Hematopoietic multipotent progenitor cell treated with erythropoietin and hydrocortisone succinate and interleukin-3 and kit ligand, for 6 days (in vitro differentiated cells): ENCODE data around the gene ELMOD3.
"Not testable (repeated sequence)": the region's sequence is repeated elsewhere in the genome, so short reads cannot be mapped to it uniquely, and the experiment has no call there.

Source experiments
- DNase-seq: peaks from one replicate; pipeline ENCODE4 v3.0.0-alpha.2; 2015

Gene ELMOD3

DNA sequence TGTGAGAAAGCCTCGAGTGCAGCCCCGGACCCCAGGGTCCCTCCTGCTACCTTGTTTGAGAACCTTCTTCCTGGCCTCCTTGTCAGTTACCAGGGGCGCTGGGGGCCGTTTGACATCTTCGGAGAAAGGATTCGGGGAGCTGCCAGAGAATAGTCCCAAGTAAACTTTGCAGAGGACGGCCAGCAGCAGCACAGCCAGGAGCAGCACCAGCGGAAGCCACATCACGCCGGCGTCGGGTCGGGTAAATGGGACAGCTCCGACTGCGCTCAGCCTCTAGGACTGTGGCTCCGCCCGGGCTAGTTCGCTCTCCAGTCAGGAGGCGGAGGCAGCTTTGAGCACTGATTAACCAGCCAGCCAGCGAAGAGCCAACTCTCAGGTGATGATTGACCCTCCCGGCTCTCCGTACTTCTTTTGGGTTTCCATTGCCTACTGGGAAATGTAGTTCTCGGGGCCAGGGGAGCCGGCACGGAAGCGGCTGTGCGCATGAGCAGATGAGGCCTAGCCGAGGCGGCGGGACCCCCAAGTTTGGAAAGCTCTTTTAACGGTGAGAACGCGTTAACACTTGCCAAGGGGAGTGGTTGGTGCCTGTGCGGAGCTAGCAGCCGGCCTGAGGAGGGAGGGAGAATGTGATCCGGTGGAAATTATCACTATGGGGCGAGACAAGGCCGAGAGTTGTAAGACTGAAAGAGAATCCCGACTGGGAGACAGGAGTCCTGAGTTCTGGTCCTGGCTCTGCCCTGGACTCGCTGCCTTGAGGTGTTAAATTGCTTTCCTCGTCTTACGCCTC, at the start of gene ELMOD3, which contains the start of gene RETSAT:
Gene ELMOD3 (plus strand): TSS at position 484 of the 787 bp plus-strand sequence. CDS start 2,430 bp downstream, outside the sequence.
Gene RETSAT (minus strand): TSS at position 243 of the 787 bp plus-strand sequence. CDS start 21 bp downstream, at position 222.
- peak; percentile 100 for DNase-seq

DNA sequence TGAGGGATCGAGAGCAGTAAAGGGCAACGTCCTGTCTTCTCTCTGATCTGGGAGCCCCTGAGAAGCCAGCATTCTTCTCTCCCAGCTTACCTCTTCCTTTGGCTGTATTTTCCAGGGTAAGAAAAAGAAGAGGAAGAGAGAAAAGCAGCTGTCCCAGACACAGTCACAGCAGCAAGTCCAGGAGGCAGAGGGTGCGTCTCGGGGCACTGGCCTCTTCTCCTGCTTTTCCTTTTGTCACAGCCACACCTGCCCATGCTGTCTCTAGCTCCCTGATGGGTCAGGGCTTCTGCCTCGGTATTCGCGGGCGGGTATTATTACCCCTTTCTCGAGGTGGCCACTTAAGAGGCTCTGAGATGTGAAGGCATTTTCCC, 47.1 kb upstream of the ELMOD3 start:
- DNase-seq, result no peak

DNA sequence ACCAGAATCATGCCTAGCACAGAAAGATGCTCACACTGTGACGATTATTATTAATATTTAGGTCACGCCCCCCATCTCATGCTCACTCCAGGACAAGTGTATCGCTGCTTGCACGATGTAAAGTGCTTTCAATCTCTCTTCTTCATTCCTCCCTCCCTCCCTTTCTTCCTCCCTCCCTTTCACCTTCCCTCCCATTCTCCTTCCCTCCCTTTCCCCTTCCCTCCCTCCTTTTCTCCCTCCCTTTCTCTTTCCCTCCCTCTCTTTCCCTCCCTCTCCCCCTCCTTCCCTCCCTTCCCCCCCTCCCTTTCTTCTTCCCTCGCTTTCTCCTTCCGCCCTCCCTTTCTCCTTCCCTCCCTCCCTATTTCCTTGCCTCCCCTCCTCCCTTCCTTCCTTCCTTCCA, 46.4 kb upstream of the ELMOD3 start:
- DNase-seq, result no peak

DNA sequence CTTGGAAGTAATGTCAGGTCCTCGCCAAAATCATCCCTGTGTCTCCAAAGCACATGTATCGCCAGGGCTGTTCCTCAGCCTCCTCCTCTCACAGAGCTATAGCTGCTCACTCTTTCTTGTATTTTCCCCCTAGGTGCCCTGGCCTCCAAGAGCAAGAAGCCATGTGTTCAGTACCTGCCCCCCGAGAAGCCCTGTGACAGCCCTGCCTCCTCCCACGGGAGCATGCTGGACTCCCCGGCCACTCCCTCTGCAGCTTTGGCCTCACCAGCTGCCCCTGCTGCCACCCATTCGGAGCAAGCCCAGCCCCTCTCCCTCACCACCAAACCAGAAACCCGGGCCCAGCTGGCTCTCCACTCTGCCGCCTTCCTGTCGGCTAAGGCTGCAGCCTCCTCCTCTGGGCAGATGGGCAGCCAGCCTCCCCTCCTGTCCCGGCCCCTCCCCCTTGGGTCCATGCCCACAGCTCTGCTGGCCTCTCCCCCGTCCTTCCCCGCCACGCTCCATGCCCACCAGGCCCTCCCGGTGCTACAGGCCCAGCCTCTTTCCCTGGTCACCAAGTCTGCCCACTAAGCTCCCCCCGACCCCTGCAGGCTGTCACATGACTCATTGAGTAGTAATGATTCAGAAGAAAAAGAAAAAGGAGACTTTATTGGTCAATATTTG, 45.5 kb upstream of the ELMOD3 start:
- no peak for DNase-seq

DNA sequence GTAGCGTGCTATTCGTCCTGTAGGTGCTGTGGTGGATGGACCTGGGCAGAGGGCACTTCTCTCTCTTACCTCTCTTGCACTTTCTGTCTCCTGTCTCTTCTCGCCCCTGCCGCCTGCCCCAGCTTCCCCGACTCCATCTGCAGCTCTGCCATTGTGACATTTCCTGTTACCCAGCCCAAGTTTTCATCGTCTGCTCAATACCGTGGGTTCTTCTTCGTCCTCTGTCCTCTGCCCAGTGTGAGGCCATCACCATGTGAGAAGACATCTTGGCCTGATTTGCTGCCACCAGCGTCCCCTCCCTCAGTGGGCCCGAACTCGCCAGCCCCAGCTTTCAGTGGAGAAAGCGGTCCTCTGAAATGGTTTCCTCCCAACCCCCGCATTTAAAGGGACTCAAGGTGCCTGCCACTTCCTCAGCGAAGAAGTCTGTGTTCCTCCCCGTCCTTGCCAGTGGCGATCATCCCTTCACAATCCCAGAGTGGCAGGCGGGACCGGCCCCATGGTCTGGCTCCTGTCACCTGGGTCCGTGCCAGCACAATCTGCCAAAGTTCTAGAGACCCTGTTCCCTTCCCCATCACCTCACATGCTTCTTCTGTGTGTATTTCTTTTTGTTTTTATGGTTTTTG, 44.8 kb upstream of the ELMOD3 start:
- no peak for DNase-seq

DNA sequence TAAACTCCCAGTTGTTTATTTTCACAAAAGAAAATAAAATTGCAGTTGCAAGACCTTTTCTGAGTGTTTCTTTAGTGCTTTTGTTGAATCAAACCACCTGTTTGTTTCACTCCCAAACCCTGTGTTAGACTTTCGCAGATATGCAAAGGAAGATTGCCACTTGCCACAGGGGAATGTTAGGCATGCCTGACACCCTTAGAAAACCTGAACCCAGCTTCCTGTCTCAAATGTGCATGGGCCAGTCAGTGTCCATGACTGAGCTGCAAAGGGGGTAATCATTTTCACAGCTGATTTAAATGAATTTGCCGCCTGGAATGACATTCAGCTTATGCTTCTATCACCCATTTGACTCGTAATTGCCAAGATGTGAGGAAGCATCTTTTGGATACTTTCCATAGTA, 44.2 kb upstream of the ELMOD3 start:
- DNase-seq, result no peak

DNA sequence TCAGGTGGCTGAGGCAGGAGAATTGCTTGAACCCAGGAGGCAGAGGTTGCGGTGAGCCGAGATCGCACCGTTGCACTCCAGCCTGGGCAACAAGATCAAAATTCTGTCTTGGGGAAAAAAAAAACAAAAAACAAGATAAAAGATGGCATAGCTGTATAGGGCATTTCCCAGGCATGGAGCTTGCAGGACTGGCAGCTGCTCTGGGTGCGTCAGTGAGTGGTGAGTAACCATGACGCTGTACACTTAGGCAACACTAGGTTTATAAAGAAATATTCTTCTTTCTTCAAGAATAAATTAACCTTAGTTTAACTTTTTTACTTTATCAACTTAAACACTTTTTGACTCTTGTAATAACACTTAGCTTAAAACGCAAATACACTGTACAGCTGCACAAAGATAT, 42.2 kb upstream of the ELMOD3 start:
- no peak for DNase-seq

DNA sequence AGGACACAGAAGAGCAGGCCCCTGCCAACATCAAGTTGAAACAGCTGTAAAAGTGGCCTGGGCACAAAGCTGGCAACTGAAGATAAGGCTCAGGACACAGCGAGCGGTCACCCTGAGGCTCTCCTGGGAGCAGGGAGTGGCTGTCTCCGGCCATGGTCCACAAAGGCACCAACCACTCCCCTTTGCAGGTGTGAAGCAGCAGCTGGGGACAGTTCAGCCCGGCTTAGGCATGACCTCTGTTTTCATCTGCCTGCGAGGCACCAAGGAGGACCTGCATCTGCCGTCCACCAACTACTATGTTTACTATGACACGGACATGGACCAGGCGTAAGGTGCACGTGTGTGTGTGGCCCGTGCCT, 39.7 kb upstream of the ELMOD3 start:
- no peak for DNase-seq

DNA sequence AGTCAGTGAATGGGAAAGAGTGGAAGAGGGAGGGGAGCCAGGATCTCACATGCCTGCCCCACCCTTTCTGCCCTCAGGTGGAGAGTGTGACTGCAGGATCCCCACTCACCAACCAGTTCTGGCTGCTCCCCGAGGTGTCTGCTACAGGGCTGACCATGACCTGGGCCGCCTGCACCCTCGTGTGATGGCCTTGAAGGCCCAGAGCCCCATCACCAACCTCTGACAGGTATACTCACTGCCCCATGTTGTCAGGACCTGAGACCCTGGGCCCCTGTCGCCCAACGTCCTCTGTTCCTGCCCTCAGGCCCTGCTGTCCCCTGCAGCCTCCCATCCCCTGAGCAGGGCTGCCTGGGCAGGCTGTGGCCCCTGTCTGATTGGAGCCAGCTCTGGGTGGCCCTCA, 38.6 kb upstream of the ELMOD3 start:
- DNase-seq, result not testable (repeated sequence)

DNA sequence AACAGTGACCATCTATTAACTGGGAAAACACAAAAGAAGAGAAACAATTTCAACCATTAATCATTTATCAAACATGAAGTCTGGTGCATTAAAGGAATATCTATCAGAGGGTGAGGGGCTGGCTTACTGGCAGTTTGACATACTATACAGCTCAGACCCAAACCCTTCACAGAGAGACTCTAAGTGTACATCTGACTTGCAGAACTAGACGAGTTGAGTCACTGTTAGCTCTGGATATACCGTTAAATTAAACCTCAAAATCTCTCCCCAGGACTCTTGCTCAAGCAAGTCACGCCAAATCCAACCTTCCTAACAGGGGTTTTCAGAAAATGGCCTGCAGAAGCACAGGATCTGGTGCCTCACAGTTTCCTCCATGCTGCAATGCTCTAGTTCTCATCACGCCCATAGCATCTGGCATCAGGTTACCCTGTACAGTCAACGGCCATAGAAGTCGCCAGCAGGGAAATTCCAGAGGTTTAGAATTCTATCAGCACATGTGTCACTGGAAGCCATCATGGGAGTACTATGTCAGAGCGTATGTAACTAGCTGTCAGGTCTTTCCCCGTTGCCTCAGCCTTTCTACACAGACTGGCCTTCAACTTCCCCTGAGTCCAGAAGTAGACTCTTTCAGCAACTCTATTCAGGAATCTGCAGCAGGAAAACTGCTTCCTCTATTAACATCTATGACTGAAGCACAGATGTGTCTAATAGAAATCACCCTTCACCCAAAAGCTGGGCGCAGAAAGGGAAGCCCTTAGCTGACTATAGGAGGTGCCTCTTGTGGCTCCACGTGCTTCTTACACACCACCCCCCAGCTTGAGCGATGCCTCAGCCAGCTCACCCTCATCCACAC, 36.1 kb upstream of the ELMOD3 start:
- DNase-seq, result no peak

DNA sequence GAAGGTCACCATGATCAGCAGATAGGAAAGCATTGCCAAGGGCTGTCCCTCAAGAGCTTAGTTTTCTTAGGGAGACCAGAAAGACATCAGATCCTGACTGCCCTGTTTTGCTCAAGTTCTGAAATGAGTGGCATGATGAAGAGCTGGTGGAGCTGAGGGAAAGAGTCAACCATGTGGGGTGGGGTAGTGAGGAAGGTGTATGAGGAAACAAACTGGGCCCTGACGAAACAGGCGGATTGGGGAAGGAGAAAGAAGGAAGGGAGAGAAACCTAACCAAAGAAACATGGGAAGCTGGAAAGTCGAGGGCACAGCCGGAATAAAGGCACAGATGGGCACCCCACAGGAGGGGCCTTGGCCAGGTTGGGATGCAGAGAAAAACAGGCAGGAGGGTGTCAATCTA, 34.8 kb upstream of the ELMOD3 start:
- no peak for DNase-seq

DNA sequence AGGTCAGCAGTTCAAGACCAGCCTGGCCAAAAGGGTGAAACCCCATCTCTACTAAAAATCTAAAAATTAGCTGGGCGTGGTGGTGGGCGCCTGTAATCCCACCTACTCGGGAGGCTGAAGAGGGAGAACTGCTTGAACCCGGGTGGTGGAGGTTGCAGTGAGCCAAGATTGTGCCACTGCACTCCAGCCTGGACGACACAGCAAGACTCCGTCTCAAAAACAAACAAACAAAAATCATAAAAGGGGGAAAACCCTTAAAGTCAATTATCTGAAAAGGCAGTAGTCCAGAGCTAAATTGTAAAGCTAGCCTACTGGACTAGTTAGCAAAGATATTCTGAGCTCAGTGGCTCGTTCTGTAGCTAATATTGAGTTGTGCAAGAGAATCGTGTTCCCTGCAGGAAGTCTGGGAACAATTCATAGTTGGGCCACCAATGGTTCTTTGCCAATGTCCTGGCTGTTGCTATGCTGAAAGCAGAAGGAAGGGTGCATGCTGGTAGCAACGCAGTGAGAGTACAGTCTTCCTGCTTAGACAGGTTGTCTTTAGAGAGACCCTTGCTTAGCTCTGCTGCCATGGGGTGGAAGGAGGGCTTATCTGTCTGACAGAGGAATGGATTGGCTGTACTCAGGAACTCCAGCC, 31.1 kb upstream of the ELMOD3 start:
- DNase-seq, result no peak

DNA sequence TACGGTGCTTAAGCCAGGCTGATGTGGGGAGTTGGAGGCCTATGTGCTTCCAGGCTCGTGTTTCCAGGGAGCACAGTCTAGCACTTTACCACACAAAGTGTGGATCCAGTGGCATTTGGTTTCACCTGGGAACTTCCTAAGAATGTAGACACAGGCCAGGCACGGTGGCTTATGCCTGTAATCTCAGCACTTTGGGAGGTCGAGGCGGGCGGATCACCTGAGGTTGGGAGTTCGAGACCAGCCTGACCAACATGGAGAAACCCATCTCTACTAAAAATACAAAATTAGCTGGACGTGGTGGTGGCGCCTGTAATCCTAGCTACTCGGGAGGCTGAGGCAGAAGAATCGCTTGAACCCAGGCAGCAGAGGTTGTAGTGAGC, 30.6 kb upstream of the ELMOD3 start:
- not testable (repeated sequence) for DNase-seq

DNA sequence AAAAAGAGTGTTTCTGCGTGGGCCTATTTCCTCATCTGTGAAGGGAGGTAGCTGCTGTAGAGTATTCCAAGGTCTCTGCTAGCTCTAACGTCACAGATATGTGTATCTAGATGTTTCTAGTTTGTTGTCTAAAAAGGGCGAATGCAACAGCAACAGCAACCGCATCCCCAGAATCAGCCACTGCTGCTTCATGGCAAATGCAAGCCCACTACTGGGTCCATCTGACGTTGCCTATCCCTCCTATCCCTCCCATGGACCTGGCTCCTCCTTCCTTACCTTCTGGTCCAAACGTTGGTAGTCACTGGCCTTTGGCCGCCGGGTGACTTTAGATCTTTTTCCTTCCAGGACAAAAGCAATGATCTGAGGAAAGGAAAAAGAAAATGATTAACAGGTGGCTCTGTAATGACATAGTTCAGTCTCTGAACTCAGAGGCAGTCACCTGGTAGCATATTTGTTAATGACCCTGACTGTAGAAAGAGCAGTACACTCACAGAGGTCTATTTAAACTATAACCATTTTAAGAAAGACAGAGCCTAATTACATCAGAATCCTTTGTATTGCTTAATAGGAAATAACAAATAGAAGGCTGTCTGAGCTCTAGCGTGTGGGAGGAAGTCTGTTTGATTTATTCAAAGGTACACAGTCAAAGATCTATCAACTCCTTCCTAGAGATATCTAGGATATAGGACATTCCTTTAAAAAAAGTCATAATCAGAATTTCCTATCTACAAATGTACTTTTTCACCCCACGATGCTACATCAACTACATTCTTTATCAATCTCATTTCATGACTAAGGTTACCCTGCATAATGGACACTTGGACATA, 29.7 kb upstream of the ELMOD3 start:
- DNase-seq, result peak; percentile 58

DNA sequence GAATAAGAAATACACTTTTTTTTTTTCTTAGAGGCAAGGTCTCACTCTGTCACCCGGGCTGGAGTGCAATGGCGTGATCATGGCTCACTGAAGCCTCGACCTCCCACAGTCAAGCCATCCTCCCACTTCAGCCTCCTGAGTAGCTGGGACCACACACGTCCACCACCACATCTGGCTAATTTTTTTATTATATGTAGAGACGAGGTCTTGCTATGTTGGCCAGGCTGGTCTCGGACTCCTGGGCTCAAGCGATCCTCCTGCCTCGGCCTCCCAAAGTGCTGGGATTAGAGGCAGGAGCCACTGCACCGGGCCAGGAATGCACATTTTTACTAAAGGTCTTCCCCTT, 29.1 kb upstream of the ELMOD3 start:
- DNase-seq, result no peak

DNA sequence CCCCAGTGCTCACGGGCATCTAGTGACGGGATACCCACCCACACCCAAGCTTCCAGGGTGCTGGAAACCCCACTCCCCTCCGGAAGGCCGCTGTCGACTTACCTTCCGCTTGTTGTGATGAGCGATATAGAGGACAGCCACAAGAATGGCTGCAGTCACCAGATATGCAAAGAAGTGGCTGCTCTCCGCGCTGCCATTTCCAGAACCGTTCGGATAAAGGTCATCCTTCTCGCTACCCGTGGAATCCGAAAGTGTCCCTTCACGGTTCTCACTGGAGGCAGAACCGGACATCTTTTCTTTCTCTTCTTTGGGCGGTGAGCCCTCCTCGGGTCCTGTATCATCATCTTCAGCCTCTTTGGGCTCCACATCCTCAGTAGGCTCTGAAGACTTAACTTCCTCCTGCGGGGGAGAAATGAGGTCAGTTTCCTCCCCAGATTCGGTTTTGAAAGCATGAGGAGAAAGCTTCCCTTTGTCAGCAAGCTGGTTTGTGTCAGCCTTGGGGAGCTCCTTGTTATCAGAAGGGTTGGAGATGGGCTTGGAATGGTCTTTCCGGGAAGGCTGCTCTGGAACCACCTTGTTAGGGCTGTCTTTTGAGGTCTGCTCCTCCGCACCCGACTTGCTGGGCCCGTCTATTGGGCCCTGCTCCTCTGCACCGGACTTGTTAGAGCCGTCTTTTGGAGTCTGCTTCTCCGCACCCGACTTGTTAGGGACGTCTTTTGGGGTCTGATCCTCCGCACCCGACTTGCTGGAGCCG, 28.0 kb upstream of the ELMOD3 start:
- DNase-seq, result peak; percentile 66

DNA sequence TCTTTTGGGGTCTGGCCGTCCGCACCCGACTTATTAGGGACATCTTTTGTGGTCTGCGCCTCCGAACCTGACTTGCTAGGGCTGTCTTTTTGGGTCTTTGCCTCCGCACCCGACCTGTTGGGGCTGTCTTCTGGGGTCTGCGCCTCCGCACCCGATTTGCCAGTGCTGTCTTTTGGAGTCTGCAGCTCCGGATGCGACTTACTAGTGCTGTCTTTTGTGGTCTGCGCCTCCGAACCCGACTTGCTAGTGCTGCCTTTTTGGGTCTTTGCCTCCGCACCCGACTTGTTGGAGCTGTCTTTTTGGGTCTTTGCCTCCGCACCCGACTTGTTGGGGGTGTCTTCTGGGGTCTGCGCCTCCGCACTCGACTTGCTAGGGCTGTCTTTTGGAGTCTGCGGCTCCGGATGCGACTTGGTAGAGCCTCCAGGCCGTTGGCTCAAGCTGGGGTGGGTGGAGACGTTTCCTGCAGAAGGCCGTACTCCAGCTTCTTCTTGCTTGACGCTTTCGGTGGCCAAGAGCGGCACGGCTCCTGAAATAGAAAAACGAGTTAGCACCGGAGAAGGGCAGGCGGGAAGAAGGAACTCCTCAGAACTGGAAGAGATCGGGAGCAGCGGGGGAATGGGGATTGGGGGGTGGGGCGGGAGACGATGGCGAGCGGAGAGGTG, 27.3 kb upstream of the ELMOD3 start:
- DNase-seq, result peak; percentile 68

DNA sequence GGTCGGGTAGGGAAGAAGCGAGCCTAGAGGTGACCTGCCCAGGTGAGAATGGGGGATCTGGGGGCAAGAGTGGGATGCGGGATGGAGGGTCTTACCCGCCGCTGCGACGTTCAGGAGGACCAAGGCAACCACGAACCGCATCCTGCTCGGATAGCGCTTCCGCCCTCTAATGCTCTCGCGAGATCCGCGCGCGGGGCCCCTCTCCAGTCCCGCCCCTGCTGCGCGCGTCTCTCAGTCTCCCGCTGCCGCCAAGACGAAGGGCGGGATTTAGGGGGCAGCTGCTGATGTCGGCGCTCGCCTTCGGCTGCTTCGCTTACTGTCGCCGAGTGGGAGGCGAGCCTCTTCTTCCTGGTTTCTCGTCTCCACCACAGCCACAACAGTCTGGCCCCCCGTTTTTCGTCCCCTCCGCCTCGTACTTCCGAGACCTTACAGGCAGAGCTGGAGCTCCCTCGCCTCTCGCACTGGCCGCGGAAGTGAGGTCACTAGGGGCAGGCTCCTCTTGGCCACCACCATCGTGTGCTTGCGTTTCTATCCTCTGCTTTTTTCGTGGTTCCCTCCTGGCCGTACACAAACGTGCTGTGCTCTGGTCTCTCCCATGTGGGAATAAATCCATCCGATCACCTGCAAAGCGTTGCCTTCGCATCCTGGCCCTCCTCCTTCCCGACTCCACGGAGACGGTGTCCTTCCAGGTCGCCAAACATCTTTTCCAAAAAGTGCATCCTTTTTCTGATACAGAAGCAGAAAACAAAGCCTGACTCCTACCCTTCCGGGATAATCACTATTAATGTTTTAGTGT, 26.5 kb upstream of the ELMOD3 start, which contains the start of gene TGOLN2:
Gene TGOLN2 (minus strand): TSS at position 168 of the 796 bp plus-strand sequence. CDS start 27 bp downstream, at position 141.
- DNase-seq, result peak; percentile 98

DNA sequence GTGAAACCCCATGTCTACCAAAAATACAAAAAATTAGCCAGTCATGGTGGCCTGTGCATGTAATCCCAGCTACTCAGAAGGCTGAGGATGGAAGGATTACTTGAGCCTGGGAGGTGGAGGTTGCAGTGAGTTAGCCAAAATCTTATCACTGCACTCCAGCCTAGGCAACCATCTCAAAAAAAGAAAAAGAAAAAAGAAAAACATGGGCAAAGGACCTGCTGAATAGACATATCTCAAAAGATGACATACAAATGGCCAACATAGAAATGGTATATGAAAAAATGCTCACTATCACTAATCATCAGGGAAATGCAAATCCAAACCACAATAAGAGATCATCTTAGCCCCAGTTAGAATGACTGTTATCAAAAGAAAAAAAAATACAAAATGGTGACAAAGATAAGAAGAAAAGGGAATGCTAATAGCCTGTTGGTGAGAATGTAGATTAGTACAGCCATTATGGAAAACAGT, 25.4 kb upstream of the ELMOD3 start:
- DNase-seq, result peak; percentile 71
